Activated T-helper 2 cell treated with anti-CD3 and anti-CD28 coated beads, Interferon-gamma antibody, Interleukin-2, Interleukin-4, amounts not matched to agents 10 μg/mL and 5 μg/mL and 100 μg/mL, durations not matched to agents 14 hours and 24 hours and 36 hours (primary cell): Measurements from ENCODE around the gene XPC. TPM values are rescaled to one million over a fixed set of nuclear protein-coding genes. Genes with fewer than 3 reads are reported as not detected.

ENCODE experiments used
- DNase-seq: peaks from one replicate; pipeline ENCODE4 v3.0.0; 2021; ENCODE audit warnings: low spot score
- H3K27ac Mint-ChIP-seq: one replicate; pipeline ENCODE4 v1.8.0; 2021; ENCODE audit warnings: mixed read lengths
- H3K27me3 Mint-ChIP-seq: one replicate; pipeline ENCODE4 v1.8.0; 2021; ENCODE audit warnings: low read depth, mixed read lengths
- H3K36me3 Mint-ChIP-seq: one replicate; pipeline ENCODE4 v1.8.0; 2021; ENCODE audit warnings: low read depth, mixed read lengths
- H3K4me1 Mint-ChIP-seq: one replicate; pipeline ENCODE4 v1.8.0; 2021; ENCODE audit warnings: low read depth, mixed read lengths
- H3K4me3 Mint-ChIP-seq: one replicate; pipeline ENCODE4 v1.8.0; 2021; ENCODE audit warnings: low read depth, mild to moderate bottlenecking, moderate library complexity, mixed read lengths
- H3K9me3 Mint-ChIP-seq: one replicate; pipeline ENCODE4 v1.8.0; 2021; ENCODE audit warnings: mixed read lengths
- intact Hi-C: fragments of 100-400 bp; cut with micrococcal nuclease; formaldehyde crosslinking; loops from one replicate; pipeline ENCODE4 v1.15.1; 2023
- total RNA-seq: library from RNA; stranded (reverse); gene quantifications from 2 replicates; pipeline ENCODE4 v1.2.3, GENCODE V29; 2022

The XPC gene
- total RNA-seq, 1 donor from 2014 or later, result 33.2 TPM

GRCh38 chr3:14147617-14148016 lies 30.8 kb downstream of the XPC start:
- H3K4me1 Mint-ChIP-seq, result peaks cover 19% of the 10 kb centered on the region
- intact Hi-C loops, result no loop called here
- H3K27me3 Mint-ChIP-seq, result no peaks in the 10 kb centered on the region
- peaks cover 39% of the 10 kb centered on the region for H3K36me3 Mint-ChIP-seq
- H3K9me3 Mint-ChIP-seq, result no peaks in the 10 kb centered on the region
- H3K4me3 Mint-ChIP-seq, result no peak overlapping the region
- no peak overlapping the region for H3K27ac Mint-ChIP-seq
- DNase-seq, result no peak

- intact Hi-C loops, result no loop called here
- DNase-seq, result no peak
- Mint-ChIP-seq H3K36me3 (peaks cover 39% of the 10 kb centered on the region), H3K27ac (no peak overlapping the region), H3K4me1 (peaks cover 25% of the 10 kb centered on the region), H3K9me3 (no peaks in the 10 kb centered on the region), H3K4me3 (no peak overlapping the region), H3K27me3 (no peaks in the 10 kb centered on the region)
These were observed 31.4 kb downstream of the XPC start for GRCh38 chr3:14147066-14147435.

GRCh38 chr3:14146381-14147065 lies 31.9 kb downstream of the XPC start:
- no peaks in the 10 kb centered on the region for H3K27me3 Mint-ChIP-seq
- no peak overlapping the region for H3K27ac Mint-ChIP-seq
- no peaks in the 10 kb centered on the region for H3K9me3 Mint-ChIP-seq
- intact Hi-C loops, result no loop called here
- no peak for DNase-seq
- H3K4me1 Mint-ChIP-seq, result peaks cover 29% of the 10 kb centered on the region
- H3K36me3 Mint-ChIP-seq, result peaks cover 44% of the 10 kb centered on the region
- H3K4me3 Mint-ChIP-seq, result no peak overlapping the region

DNA sequence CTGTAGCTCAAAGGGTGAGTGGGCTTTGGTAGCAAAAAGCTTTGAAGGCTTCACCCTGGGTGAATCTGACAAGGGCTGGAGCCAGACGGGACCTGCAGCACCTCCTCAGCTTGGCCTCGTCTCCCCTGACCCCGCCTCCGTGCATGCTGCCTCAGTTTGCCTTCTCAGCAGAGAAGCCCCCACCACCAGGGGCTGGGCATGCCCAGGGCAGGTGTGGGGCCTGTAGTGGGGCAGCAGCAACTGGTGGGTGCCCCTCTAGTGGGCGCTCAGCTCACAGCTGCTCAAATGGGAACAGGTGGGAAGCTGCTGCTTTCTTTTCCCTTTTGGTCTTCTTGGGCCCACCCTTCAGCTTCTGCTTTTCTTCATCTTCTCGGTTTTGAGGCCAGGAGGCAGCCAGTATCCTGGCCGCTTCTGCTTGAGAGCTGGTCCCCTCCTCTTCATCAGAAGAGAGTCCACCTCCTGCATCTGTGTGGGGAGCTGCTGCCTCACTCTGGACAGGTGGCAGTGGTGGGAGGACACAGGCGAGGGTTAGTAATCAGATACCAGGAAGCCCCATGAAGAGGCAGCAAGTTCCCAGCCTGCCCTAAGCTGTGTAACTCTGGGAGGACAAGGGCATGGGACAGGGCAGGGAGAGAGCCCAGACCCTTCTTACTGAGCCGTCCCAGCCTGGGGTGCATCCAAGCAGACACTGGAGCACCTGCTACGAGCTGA lies 32.6 kb downstream of the XPC start:
- Mint-ChIP-seq H3K27ac (peak overlapping the region; percentile 40), H3K36me3 (peaks cover 50% of the 10 kb centered on the region), H3K27me3 (no peaks in the 10 kb centered on the region), H3K4me3 (no peak overlapping the region), H3K4me1 (peaks cover 29% of the 10 kb centered on the region), H3K9me3 (no peaks in the 10 kb centered on the region)
- intact Hi-C loops, result no loop called here
- DNase-seq, result no peak

GRCh38 chr3:14145236-14145635 lies 33.2 kb downstream of the XPC start:
- Mint-ChIP-seq H3K4me3 (no peak overlapping the region), H3K27me3 (no peaks in the 10 kb centered on the region), H3K4me1 (peaks cover 29% of the 10 kb centered on the region), H3K36me3 (peaks cover 54% of the 10 kb centered on the region), H3K9me3 (no peaks in the 10 kb centered on the region), H3K27ac (peak overlapping the region; percentile 81)
- no peak for DNase-seq
- intact Hi-C loops, result no loop called here

- Mint-ChIP-seq H3K4me3 (peak overlapping the region; percentile 15), H3K27ac (peak overlapping the region; percentile 85), H3K36me3 (peaks cover 56% of the 10 kb centered on the region), H3K27me3 (no peaks in the 10 kb centered on the region), H3K4me1 (peaks cover 29% of the 10 kb centered on the region), H3K9me3 (no peaks in the 10 kb centered on the region)
- intact Hi-C loops, result loop anchor here (1.0 kb wide), 2 partner anchors 19 to 34 kb away; partner anchors contain the start of genes LSM3, TMEM43 and XPC
- peak; percentile 73 for DNase-seq
These were observed 33.9 kb downstream of the XPC start for GRCh38 chr3:14144423-14145075.

- Mint-ChIP-seq H3K9me3 (no peaks in the 10 kb centered on the region), H3K36me3 (peaks cover 59% of the 10 kb centered on the region), H3K27me3 (no peaks in the 10 kb centered on the region), H3K4me3 (no peak overlapping the region), H3K4me1 (peaks cover 29% of the 10 kb centered on the region), H3K27ac (peak overlapping the region; percentile 85)
- DNase-seq, result no peak
- intact Hi-C loops, result loop anchor here (1.0 kb wide), 2 partner anchors 18 to 35 kb away; partner anchors contain the start of genes LSM3, TMEM43 and XPC
These were observed 34.9 kb downstream of the XPC start for GRCh38 chr3:14143271-14144225.

GRCh38 chr3:14142567-14143270 lies 35.7 kb downstream of the XPC start:
- Mint-ChIP-seq H3K27me3 (no peaks in the 10 kb centered on the region), H3K27ac (peak overlapping the region; percentile 85), H3K36me3 (peaks cover 66% of the 10 kb centered on the region), H3K4me1 (peaks cover 29% of the 10 kb centered on the region), H3K4me3 (no peak overlapping the region), H3K9me3 (no peaks in the 10 kb centered on the region)
- peak; percentile 59 for DNase-seq
- intact Hi-C loops, result no loop called here

GRCh38 chr3:14141602-14142341 lies 36.6 kb downstream of the XPC start:
- H3K27ac Mint-ChIP-seq, result peak overlapping the region; percentile 85
- H3K4me1 Mint-ChIP-seq, result peaks cover 29% of the 10 kb centered on the region
- H3K27me3 Mint-ChIP-seq, result no peaks in the 10 kb centered on the region
- intact Hi-C loops, result no loop called here
- H3K36me3 Mint-ChIP-seq, result peaks cover 60% of the 10 kb centered on the region
- H3K9me3 Mint-ChIP-seq, result no peaks in the 10 kb centered on the region
- H3K4me3 Mint-ChIP-seq, result no peak overlapping the region
- DNase-seq, result no peak

- Mint-ChIP-seq H3K4me1 (peaks cover 29% of the 10 kb centered on the region), H3K27ac (no peak overlapping the region), H3K36me3 (peaks cover 57% of the 10 kb centered on the region), H3K4me3 (no peak overlapping the region), H3K27me3 (no peaks in the 10 kb centered on the region), H3K9me3 (no peaks in the 10 kb centered on the region)
- no peak for DNase-seq
- intact Hi-C loops, result no loop called here
These were observed 37.3 kb downstream of the XPC start for GRCh38 chr3:14141144-14141543.

DNA sequence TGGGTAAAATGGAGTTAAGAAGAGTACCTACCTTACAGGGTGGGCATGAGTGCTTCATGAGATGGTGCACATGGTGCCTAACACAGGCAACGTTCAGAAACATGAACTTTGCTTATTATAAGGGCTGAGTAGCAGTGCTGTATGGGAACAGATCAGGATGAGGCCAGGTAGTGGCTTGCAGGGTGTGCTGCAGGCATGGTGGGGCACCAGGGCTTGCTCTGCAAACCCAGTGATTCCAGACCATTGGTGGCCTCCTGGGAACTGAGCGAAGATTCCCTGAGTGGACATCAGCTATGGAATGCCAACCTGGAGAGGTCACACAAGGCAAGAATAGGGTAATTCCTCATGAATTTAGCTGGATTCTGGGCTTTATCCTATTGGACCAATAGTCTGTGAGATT lies 37.7 kb downstream of the XPC start:
- Mint-ChIP-seq H3K36me3 (peaks cover 58% of the 10 kb centered on the region), H3K9me3 (no peaks in the 10 kb centered on the region), H3K27ac (no peak overlapping the region), H3K4me1 (peaks cover 29% of the 10 kb centered on the region), H3K27me3 (no peaks in the 10 kb centered on the region), H3K4me3 (no peak overlapping the region)
- no peak for DNase-seq
- intact Hi-C loops, result no loop called here
